HEK293T (cell line): Measurements from ENCODE around the gene SH3RF3.

Source experiments
- CTCF ChIA-PET: fragments of 350-600 bp; formaldehyde crosslinking; extraction: SDS; loops from one replicate; lab custom pipeline; 2021; ENCODE audit warnings: antibody characterized with exemption, inconsistent platforms; lab: Yijun Ruan, JAX
- POLR2A ChIA-PET: fragments of 350-600 bp; formaldehyde crosslinking; extraction: SDS; loops from one replicate; lab custom pipeline; 2020; ENCODE audit warnings: antibody characterized with exemption, inconsistent platforms; lab: Yijun Ruan, JAX
- DNase-seq: peaks from one replicate; pipeline ENCODE4 v3.0.0; 2012; ENCODE audit warnings: mixed read lengths; ENCODE audit errors: extremely low spot score
- ARNT ChIP-seq: fragments of 450-650 bp; IDR thresholded peaks from 2 replicates; pipeline ENCODE4 v1.6.1; 2017; ENCODE audit warnings: mild to moderate bottlenecking
- BHLHE40 ChIP-seq: fragments of 450-650 bp; IDR thresholded peaks from 2 replicates; pipeline ENCODE4 v1.6.1; 2016; ENCODE audit warnings: mild to moderate bottlenecking, moderate library complexity, borderline replicate concordance
- CTBP1 ChIP-seq: fragments of 450-650 bp; IDR thresholded peaks from 2 replicates; pipeline ENCODE4 v1.6.1; 2016; ENCODE audit warnings: borderline replicate concordance
- ELF4 ChIP-seq: fragments of 450-650 bp; IDR thresholded peaks from 2 replicates; pipeline ENCODE4 v1.6.1; 2017; ENCODE audit warnings: antibody characterized with exemption
- FOXA1 ChIP-seq: fragments of 450-650 bp; IDR thresholded peaks from 2 replicates; pipeline ENCODE4 v1.6.1; 2016; ENCODE audit warnings: mild to moderate bottlenecking
- FOXK2 ChIP-seq: fragments of 450-650 bp; IDR thresholded peaks from 2 replicates; pipeline ENCODE4 v1.6.1; 2016; ENCODE audit warnings: mild to moderate bottlenecking
- FOXM1 ChIP-seq: fragments of 450-650 bp; IDR thresholded peaks from 2 replicates; pipeline ENCODE4 v1.6.1; 2017; ENCODE audit warnings: mild to moderate bottlenecking, borderline replicate concordance
- HDGF ChIP-seq: fragments of 450-650 bp; IDR thresholded peaks from 2 replicates; pipeline ENCODE4 v1.6.1; 2017; ENCODE audit warnings: antibody characterized with exemption, borderline replicate concordance
- L3MBTL2 ChIP-seq: fragments of 450-650 bp; conservative IDR thresholded peaks from 2 replicates; pipeline ENCODE4 v1.6.1; 2016; ENCODE audit warnings: mild to moderate bottlenecking
- LEF1 ChIP-seq: fragments of 450-650 bp; IDR thresholded peaks from 2 replicates; pipeline ENCODE4 v1.6.1; 2017; ENCODE audit warnings: mild to moderate bottlenecking, borderline replicate concordance
- NFRKB ChIP-seq: fragments of 450-650 bp; IDR thresholded peaks from 2 replicates; pipeline ENCODE4 v1.6.1; 2016; ENCODE audit warnings: mild to moderate bottlenecking, moderate library complexity
- PKNOX1 ChIP-seq: fragments of 450-650 bp; IDR thresholded peaks from 2 replicates; pipeline ENCODE4 v1.6.1; 2016
- SP1 ChIP-seq: fragments of 450-650 bp; IDR thresholded peaks from 2 replicates; pipeline ENCODE4 v1.6.1; 2017
- SUZ12 ChIP-seq: fragments of 450-650 bp; IDR thresholded peaks from 2 replicates; pipeline ENCODE4 v1.6.1; 2016; ENCODE audit warnings: mild to moderate bottlenecking
- TARDBP ChIP-seq: fragments of 450-650 bp; IDR thresholded peaks from 2 replicates; pipeline ENCODE4 v1.6.1; 2016
- ZNF384 ChIP-seq: fragments of 450-650 bp; IDR thresholded peaks from 2 replicates; pipeline ENCODE4 v1.6.1; 2016

The SH3RF3 gene

GRCh38 chr2:109480486-109481195 is 351.6 kb downstream of the SH3RF3 start:
- DNase-seq: no peak
- CTCF ChIA-PET: no interaction called here
- POLR2A ChIA-PET: no interaction called here
- TF ChIP-seq FOXK2 (no peak), FOXA1 (no peak), ARNT (no peak), SUZ12 (no peak), L3MBTL2 (no peak), NFRKB (no peak), SP1 (no peak), BHLHE40 (no peak), CTBP1 (no peak), ELF4 (no peak)

- ChIA-PET POLR2A (no interaction called here), CTCF (interaction anchor here (1.1 kb wide), 1 partner anchor 29 kb away, joined by 6 read pairs; no protein-coding TSS in a partner anchor)
- no peak for DNase-seq
- no peak for TF ChIP-seq ARNT
- TF ChIP-seq NFRKB: no peak
- no peak for TF ChIP-seq FOXK2
- TF ChIP-seq TARDBP: no peak
- no peak for TF ChIP-seq L3MBTL2
- no peak for TF ChIP-seq HDGF
- TF ChIP-seq FOXA1: no peak
- TF ChIP-seq FOXM1: no peak
- TF ChIP-seq CTBP1: no peak
- no peak for TF ChIP-seq ELF4
- no peak for TF ChIP-seq BHLHE40
- TF ChIP-seq LEF1: no peak
- no peak for TF ChIP-seq SP1
- no peak for TF ChIP-seq ZNF384
- TF ChIP-seq SUZ12: no peak
- no peak for TF ChIP-seq PKNOX1
Measured at GRCh38 chr2:109481196-109481555, 352.2 kb downstream of the SH3RF3 start.

GRCh38 chr2:109481599-109481998 is 352.6 kb downstream of the SH3RF3 start:
- no peak for DNase-seq
- TF ChIP-seq ZNF384 (no peak), FOXK2 (no peak), NFRKB (no peak), BHLHE40 (no peak), HDGF (no peak), SP1 (no peak)
- ChIA-PET POLR2A (no interaction called here), CTCF (interaction anchor here (1.1 kb wide), 1 partner anchor 29 kb away, joined by 6 read pairs; no protein-coding TSS in a partner anchor)

- DNase-seq: no peak
- ChIA-PET CTCF (interaction anchor here (0.6 kb wide), 1 partner anchor 435 kb away, joined by 3 read pairs; no protein-coding TSS in a partner anchor), POLR2A (no interaction called here)
- TF ChIP-seq PKNOX1 (no peak), FOXA1 (no peak), ARNT (no peak)
Measured at GRCh38 chr2:109482361-109482861, 353.4 kb downstream of the SH3RF3 start.

- DNase-seq: no peak
- CTCF ChIA-PET: interaction anchor here (0.6 to 1.0 kb wide), 2 partner anchors 8 to 18 kb away, joined by 3 to 4 read pairs; no protein-coding TSS in a partner anchor
- POLR2A ChIA-PET: no interaction called here
- no peak for TF ChIP-seq ZNF384
Measured at GRCh38 chr2:109486711-109487535, 357.9 kb downstream of the SH3RF3 start.

- ChIA-PET POLR2A (no interaction called here), CTCF (interaction anchor here (1.0 kb wide), 1 partner anchor 8 kb away, joined by 3 read pairs; no protein-coding TSS in a partner anchor)
- DNase-seq: no peak
- no peak for TF ChIP-seq NFRKB
- no peak for TF ChIP-seq BHLHE40
- no peak for TF ChIP-seq TARDBP
- no peak for TF ChIP-seq SUZ12
- no peak for TF ChIP-seq CTBP1
- TF ChIP-seq LEF1: no peak
- TF ChIP-seq ZNF384: no peak
- TF ChIP-seq FOXM1: no peak
- TF ChIP-seq SP1: no peak
- TF ChIP-seq PKNOX1: no peak
- TF ChIP-seq ARNT: no peak
- TF ChIP-seq HDGF: no peak
- no peak for TF ChIP-seq FOXA1
- no peak for TF ChIP-seq L3MBTL2
- no peak for TF ChIP-seq ELF4
- TF ChIP-seq FOXK2: no peak
Measured at GRCh38 chr2:109487536-109487869, 358.5 kb downstream of the SH3RF3 start.
